Liver (tissue), 3 donors: ENCODE measurements around the gene UBTD2.

Experiments
- ATF3 ChIP-seq: IDR thresholded peaks from 2 replicates; pipeline ENCODE4 v1.6.1; 2016; ENCODE audit warnings: antibody characterized with exemption
- FOXA1 ChIP-seq: IDR thresholded peaks from 2 replicates; pipeline ENCODE4 v1.6.1; 2016; ENCODE audit warnings: antibody characterized with exemption
- JUND ChIP-seq, 2 donors: IDR thresholded peaks; 2 replicates each; pipeline ENCODE4 v1.6.1; 2016; ENCODE audit warnings: antibody characterized with exemption in 2 of 2
- RXRA ChIP-seq, 2 donors: IDR thresholded peaks; 2 replicates each; pipeline ENCODE4 v1.6.1; 2017 to 2018; ENCODE audit warnings: antibody characterized with exemption in 2 of 2, mild to moderate bottlenecking in 1 of 2
- YY1 ChIP-seq: IDR thresholded peaks from 2 replicates; pipeline ENCODE4 v1.6.1; 2016; ENCODE audit warnings: antibody characterized with exemption, mild to moderate bottlenecking
- TF ChIP-seq, protein P1 (sequence below): IDR thresholded peaks from 2 replicates; pipeline ENCODE4 v1.6.1; 2016; ENCODE audit warnings: antibody characterized with exemption
- TF ChIP-seq, protein P2 (sequence below): fragments of 150-350 bp; IDR thresholded peaks from 2 replicates; pipeline ENCODE4 v1.5.1; 2017; ENCODE audit warnings: improper control_type of control experiment, low read depth, low read length; ENCODE audit not compliant: missing input control
- donor health status: healthy.
- donor health status: healthy.

GRCh38 chr5:172321593-172321992, 38.0 kb upstream of the UBTD2 start:
- TF ChIP-seq RXRA (IDR thresholded peaks at IDR 0.05) (no peak), JUND (IDR thresholded peaks at IDR 0.05) (no peak), FOXA1 (no peak), ATF3 (no peak), YY1 (no peak)
- TF ChIP-seq, protein P1, sequence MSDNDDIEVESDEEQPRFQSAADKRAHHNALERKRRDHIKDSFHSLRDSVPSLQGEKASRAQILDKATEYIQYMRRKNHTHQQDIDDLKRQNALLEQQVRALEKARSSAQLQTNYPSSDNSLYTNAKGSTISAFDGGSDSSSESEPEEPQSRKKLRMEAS = no peak
- TF ChIP-seq, protein P2, sequence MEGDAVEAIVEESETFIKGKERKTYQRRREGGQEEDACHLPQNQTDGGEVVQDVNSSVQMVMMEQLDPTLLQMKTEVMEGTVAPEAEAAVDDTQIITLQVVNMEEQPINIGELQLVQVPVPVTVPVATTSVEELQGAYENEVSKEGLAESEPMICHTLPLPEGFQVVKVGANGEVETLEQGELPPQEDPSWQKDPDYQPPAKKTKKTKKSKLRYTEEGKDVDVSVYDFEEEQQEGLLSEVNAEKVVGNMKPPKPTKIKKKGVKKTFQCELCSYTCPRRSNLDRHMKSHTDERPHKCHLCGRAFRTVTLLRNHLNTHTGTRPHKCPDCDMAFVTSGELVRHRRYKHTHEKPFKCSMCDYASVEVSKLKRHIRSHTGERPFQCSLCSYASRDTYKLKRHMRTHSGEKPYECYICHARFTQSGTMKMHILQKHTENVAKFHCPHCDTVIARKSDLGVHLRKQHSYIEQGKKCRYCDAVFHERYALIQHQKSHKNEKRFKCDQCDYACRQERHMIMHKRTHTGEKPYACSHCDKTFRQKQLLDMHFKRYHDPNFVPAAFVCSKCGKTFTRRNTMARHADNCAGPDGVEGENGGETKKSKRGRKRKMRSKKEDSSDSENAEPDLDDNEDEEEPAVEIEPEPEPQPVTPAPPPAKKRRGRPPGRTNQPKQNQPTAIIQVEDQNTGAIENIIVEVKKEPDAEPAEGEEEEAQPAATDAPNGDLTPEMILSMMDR = no peak
